GM23338 (cell line): ENCODE data around the gene CDC42EP5.
A peak's percentile ranks its signal among the peaks of the same experiment; 100 is the strongest.

Experiments used
- EZH2 ChIP-seq: fragments of 200-600 bp; sonication (generic); IDR thresholded peaks from one replicate; pipeline ENCODE4 v1.8.0; 2017; ENCODE audit warnings: antibody characterized with exemption, mild to moderate bottlenecking, low read depth; ENCODE audit not compliant: unreplicated experiment
- EZH2phosphoT487 ChIP-seq: fragments of 200-600 bp; sonication (generic); IDR thresholded peaks from one replicate; pipeline ENCODE4 v1.8.1; 2018; ENCODE audit warnings: antibody characterized with exemption; ENCODE audit not compliant: unreplicated experiment
- JUNB ChIP-seq: IDR thresholded peaks from one replicate; pipeline ENCODE4 v1.6.1; 2016; ENCODE audit warnings: antibody characterized with exemption; ENCODE audit not compliant: unreplicated experiment
- NANOG ChIP-seq: IDR thresholded peaks from 2 replicates; pipeline ENCODE4 v1.6.1; 2016; ENCODE audit warnings: antibody characterized with exemption, borderline replicate concordance
- POLR2AphosphoS5 ChIP-seq: IDR thresholded peaks from 2 replicates; pipeline ENCODE4 v1.6.1; 2016; ENCODE audit warnings: antibody characterized with exemption, low read depth
- REST ChIP-seq: IDR thresholded peaks from one replicate; pipeline ENCODE4 v1.6.1; 2018; ENCODE audit warnings: antibody characterized with exemption; ENCODE audit not compliant: unreplicated experiment
- ZNF331 ChIP-seq: fragments of 250-450 bp; sonication (Bioruptor Pico); IDR thresholded peaks from 2 replicates; pipeline ENCODE4 v1.5.0; 2020; ENCODE audit warnings: low read depth, mild to moderate bottlenecking, moderate library complexity
- TF ChIP-seq, protein P1 (sequence below), 2 experiments: fragments of 200-600 bp in 1 of 2; sonication (generic) in 1 of 2; conservative IDR thresholded peaks; 2 replicates each; pipeline versions ENCODE4 v1.5.1 to v1.6.1; 2016 to 2017; ENCODE audit warnings: antibody characterized with exemption in 2 of 2, low read depth in 2 of 2, mild to moderate bottlenecking in 2 of 2, moderate library complexity in 1 of 2
- TF ChIP-seq, protein P2 (sequence below): IDR thresholded peaks from 2 replicates; pipeline ENCODE4 v1.6.1; 2016; ENCODE audit warnings: antibody characterized with exemption

GRCh38 chr19:54415208-54415900 is 57.7 kb downstream of the CDC42EP5 start, which contains the start of gene TTYH1:
- TF ChIP-seq, protein P1, sequence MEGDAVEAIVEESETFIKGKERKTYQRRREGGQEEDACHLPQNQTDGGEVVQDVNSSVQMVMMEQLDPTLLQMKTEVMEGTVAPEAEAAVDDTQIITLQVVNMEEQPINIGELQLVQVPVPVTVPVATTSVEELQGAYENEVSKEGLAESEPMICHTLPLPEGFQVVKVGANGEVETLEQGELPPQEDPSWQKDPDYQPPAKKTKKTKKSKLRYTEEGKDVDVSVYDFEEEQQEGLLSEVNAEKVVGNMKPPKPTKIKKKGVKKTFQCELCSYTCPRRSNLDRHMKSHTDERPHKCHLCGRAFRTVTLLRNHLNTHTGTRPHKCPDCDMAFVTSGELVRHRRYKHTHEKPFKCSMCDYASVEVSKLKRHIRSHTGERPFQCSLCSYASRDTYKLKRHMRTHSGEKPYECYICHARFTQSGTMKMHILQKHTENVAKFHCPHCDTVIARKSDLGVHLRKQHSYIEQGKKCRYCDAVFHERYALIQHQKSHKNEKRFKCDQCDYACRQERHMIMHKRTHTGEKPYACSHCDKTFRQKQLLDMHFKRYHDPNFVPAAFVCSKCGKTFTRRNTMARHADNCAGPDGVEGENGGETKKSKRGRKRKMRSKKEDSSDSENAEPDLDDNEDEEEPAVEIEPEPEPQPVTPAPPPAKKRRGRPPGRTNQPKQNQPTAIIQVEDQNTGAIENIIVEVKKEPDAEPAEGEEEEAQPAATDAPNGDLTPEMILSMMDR (conservative IDR thresholded peaks at IDR 0.05; ENCODE audit: low read depth in 2 of 2) = peak in 1 of 2 experiments; percentile 56; a peak in 2 of 4 replicates
- no peak for TF ChIP-seq EZH2phosphoT487
- no peak for TF ChIP-seq EZH2
- TF ChIP-seq, protein P2, sequence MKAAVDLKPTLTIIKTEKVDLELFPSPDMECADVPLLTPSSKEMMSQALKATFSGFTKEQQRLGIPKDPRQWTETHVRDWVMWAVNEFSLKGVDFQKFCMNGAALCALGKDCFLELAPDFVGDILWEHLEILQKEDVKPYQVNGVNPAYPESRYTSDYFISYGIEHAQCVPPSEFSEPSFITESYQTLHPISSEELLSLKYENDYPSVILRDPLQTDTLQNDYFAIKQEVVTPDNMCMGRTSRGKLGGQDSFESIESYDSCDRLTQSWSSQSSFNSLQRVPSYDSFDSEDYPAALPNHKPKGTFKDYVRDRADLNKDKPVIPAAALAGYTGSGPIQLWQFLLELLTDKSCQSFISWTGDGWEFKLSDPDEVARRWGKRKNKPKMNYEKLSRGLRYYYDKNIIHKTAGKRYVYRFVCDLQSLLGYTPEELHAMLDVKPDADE = no peak
- no peak for TF ChIP-seq POLR2AphosphoS5
- TF ChIP-seq REST = no peak
- TF ChIP-seq ZNF331 = no peak
- TF ChIP-seq JUNB = no peak
- TF ChIP-seq NANOG = no peak
